IPS DF 19.7 (cell line): ENCODE results near the gene ENTPD3.
A peak's percentile ranks its signal among the peaks of the same experiment; 100 is the strongest.

Source experiments
- DNase-seq: peaks from one replicate; pipeline ENCODE4 v3.0.0-alpha.2; 2013; ENCODE audit warnings: low read depth, low spot score

ENTPD3 gene

DNA sequence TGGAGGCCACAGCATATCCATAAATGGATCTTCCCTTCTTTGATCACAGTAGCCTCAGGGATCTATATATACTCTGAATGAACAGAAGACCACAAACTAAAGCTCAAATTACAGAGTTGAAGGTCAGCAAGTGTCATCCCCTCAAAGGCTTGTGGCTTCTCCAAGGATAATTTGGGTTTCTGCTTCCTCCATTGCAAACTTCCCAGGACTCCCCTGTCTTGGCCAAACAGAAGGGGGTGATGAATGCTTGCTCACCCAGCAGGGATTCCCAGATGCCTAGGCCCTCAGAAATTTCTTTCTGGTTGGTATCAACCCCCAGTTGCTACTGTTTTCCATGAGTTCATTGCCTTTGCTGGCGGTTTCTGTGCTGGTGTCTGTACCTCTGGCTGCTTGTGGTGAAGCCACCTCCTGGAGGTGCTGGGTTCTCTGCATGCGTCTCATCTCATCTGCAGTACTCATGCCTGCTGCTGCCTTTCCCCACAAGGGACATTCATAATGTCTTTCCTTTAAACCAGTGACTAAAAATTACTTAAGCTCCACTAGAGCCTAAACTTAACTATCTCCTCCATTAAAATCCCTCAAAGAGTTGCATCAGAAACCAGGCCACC is 17.7 kb downstream of the ENTPD3 start:
- no peak for DNase-seq

DNA sequence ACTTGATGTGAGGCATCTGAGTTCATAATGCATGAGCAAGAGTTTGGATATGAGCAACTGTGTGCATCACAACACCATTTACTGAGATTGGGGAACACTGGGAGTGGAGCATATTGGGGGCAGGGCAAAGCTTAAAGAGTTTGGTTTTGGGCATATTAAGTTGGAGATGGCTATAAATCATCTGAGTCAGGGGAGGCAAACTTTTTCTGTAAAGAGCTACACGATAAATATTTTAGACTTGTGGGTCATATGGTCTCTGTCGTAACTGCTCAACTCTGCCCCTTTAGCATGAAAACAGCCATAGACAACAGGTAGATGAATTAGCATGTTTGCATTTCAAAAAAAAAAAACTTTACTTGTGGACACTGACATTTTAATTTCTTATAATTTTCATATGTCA is 20.0 kb downstream of the ENTPD3 start:
- no peak for DNase-seq

DNA sequence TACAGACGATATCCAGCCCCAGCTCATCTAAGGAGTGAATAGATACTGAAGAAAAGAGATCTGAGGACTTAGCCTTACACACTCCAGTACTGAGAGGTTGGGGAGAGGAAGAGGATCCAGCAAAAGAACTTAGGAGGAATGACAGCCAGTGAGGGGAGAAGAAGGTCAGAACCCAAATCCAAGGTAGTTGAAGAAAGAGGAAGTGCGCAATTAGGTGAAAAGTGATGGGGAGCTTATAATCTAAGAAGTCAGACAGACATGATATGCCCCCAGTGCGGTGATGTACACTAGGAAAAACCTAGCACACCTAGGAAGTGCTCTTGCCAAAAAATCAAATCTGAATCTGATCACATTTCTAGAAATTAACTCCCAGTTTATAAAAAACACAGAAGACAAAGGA is 20.6 kb downstream of the ENTPD3 start:
- DNase-seq, result no peak

DNA sequence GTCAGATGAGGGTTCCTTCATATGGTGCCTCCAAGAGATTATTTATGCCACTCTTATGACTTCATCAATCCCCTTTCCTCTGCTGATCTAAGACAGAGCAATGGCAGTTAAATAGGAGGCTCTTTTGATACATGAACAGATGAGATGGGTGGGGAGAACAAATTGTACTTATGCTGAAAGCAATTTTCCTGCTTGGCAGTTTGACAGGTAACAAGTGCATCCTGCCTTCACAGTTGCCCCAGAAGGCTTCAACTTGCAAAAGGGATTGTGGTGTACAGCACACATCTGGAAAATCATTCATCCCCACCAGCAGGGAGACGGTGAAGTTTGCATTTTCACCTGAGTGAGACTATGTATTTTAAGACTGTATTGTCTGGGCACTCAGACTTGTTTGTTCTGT is 27.3 kb downstream of the ENTPD3 start:
- DNase-seq, result no peak

DNA sequence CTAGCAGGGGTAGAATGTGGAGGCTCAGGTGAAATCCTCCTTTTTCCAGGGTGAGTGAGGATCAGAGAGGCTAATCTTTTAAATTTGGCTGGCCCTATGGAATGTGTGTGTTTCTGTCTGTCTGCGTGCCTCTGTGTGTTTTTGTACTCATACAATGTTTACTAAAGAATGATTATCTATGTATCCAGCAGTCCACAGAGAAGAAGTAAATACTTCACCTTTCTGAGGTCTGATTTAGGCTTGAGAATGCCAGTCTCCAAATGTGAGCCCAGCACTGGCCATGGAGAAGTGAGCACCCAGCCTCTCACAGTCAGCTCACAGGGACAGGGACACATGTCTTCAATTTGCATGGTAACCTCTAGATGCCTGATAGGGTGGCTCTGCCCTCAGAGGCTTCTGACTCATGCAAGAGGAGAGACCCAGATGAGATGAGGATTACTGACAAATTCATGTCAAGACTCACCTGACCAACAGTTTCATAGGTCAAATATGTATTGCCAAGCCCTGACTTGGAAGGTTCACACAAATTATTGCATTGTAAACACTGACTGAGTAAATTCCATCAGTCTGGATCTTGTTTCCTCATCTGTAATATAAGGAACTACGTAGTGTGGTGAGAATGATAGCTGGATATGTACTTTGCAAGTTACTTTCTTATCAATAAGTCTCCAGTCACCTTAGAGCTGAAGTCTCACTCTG is 31.0 kb downstream of the ENTPD3 start:
- no peak for DNase-seq

DNA sequence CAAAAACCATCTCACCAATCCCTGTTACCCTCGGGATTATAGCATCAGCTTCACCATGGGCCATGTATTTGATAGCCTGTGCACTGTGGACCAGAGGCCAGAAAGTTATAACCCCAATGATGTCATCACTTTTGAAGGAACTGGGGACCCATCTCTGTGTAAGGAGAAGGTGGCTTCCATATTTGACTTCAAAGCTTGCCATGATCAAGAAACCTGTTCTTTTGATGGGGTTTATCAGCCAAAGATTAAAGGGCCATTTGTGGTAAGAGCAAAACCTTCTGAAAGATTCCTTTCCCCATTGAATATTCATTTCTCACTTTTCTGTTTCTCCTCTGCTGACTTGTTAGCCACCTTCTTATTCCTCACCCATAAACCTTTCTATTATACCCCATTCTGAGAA is 35.9 kb downstream of the ENTPD3 start:
- DNase-seq, result no peak

DNA sequence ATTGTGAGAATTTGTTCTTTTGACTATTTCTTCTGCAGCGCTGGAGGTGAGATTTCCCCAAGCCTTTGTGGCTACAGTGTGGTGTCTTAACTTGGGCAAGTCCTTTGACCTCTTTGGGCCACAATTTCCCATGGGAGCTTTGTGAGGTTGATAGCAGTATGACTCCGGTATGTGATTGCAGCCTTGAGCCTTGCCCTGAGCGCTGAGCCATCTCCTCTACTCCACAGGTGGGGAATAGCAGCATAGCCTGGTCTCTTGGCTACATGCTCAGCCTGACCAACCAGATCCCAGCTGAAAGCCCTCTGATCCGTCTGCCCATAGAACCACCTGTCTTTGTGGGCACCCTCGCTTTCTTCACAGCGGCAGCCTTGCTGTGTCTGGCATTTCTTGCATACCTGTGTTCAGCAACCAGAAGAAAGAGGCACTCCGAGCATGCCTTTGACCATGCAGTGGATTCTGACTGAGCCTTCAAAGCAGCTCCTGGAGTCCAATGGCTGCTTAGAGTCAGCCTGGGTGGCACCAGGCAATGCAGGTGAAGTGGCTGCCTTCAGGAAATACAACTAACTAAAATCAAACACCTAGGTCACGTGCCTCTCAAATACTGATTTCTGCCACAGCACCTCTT is 40.2 kb downstream of the ENTPD3 start:
- no peak for DNase-seq

DNA sequence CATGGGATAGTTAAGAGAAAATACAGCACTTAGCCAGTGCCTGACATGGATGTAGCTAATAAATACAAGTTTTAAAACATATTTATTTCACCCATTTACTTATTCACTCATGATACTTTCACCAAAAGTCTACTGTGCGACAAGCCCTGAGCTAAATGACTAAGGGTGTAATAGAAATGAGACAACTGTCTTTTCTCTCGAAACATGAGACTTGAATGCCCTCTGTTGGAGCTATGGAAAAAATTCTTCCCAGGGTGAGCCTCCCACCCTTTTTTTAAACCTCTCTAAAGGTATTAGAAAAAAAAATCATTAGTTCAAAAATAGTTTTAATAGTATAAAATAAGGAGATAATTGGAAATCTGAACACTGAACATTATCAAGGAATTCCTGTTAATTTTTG is 45.8 kb downstream of the ENTPD3 start:
- no peak for DNase-seq

DNA sequence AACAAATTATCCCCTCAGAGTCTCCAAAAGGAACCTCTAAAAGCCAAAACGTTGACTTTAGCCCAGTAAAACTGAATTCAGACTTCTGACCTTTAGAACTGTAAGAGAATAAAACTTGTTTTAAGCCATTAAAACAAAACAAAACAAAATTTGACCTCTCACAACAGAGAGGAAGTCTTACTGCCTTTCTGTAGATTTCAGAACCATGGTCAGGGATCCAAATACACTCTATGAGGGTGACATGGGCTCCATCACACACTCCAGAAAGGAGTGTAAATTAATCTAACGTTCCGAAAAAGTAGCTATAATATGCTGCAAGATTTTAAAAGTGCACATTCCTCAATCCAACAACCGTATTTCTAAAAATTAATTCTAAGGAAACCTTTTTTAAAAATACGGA is 50.9 kb downstream of the ENTPD3 start:
- DNase-seq, result no peak

DNA sequence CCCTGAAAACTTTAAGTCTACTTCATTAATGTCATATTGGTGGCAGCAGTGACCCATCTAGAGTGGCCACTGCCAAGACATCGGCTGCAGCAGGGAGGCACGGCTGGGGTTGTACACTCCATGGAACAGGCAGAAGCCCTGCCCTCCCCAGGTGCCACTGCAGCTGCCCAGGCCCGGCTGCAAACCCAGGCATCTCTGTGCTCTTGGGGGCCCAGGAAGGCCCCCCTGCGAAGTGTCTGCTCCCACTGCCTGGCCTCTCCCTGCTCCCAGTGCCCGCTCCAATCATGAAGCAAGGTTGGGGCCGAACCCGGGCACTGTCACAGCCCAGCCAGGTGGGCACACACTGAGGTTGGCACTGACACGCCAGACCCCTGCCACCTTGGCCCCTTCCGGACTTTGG is 58.1 kb downstream of the ENTPD3 start:
- no peak for DNase-seq

DNA sequence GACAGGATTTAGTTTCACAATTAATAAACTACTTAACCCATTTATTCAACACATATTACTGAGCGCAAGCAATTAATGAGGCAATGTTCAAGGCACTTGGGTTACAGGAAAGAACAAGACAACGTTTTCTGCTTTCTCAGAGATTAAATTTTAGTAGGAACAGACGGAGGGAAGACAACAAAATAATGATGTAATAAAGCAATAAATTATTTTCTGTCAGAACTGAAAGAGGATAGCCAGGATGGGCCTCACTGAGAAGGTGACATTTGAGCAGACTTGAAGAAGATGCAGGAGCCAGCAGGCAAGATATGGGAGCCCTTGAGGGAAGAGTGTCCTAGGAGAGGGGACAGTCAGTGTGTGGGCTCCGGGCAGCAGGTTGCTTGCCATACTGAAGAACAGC is 58.9 kb downstream of the ENTPD3 start:
- DNase-seq, result no peak

DNA sequence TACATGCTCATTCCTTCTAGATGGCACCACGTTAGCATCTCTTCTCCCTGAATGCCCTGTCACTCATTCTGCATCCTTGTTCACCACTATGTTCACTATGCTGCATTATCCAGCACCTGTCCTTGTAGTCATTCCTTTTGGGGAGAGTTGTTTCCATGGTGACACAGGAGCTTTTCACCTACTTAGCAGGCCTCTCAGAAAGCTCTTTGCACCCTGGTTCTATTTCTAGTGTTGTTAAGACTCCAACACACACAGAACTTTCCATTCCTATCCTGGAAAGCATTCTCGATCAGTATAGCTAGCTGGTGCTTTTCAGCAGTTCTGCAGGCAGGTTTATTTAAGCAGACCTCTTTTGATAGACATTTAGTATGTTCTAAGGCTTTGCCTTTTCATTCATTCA is 63.5 kb downstream of the ENTPD3 start:
- DNase-seq, result no peak

DNA sequence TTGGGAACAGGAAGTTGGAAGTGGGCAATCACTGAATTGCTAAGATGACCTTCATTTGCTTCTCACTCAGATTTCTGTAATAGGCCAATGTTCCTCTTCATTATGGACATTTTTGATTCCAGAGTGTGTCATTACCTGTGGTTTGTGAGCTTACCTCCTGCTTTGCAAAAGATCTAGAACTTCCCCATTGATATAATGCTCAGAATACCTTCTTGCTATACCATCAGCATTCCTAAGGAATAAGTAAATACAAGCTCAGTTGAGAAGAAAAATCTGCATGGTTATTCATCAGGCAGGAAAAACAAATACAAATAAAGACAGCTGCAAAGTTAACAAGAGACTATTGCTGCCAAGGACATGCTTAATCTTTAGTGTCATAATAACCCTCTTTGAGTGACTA is 64.6 kb downstream of the ENTPD3 start:
- DNase-seq, result no peak

DNA sequence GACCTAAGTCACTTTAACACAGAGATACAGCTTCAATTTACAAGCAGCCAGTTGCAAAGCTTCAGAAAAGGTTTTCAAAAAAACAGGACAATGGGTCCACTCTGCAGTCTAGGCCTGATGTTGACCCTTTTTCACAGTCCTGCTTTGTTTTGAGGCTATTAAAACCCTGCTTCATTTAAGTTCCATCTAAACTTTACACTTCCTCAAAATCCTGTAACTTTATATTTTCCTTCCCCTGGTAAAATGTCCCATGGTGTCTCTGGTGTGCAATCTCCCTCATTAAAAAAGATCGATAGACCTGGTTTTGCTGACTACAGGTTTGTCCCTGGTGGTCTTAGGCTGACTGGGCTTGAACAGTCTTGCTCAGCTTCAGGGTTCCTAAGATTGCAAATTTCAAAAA is 65.1 kb downstream of the ENTPD3 start:
- no peak for DNase-seq

DNA sequence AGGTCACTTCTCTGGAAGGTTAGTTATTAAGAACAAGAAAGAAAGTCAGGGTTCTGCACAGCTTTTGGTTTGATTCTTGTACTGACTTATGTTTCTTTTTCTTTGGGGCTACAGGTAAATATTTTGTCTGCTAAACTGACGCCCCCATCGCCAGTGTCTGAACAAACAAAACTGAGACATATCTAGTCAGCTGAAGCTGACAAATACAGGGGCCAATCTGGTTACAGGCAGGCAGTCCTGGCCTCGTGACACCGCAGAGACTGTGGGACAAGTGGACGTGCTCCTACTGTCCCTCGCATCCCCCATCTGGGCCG is 65.5 kb downstream of the ENTPD3 start:
- no peak for DNase-seq

DNA sequence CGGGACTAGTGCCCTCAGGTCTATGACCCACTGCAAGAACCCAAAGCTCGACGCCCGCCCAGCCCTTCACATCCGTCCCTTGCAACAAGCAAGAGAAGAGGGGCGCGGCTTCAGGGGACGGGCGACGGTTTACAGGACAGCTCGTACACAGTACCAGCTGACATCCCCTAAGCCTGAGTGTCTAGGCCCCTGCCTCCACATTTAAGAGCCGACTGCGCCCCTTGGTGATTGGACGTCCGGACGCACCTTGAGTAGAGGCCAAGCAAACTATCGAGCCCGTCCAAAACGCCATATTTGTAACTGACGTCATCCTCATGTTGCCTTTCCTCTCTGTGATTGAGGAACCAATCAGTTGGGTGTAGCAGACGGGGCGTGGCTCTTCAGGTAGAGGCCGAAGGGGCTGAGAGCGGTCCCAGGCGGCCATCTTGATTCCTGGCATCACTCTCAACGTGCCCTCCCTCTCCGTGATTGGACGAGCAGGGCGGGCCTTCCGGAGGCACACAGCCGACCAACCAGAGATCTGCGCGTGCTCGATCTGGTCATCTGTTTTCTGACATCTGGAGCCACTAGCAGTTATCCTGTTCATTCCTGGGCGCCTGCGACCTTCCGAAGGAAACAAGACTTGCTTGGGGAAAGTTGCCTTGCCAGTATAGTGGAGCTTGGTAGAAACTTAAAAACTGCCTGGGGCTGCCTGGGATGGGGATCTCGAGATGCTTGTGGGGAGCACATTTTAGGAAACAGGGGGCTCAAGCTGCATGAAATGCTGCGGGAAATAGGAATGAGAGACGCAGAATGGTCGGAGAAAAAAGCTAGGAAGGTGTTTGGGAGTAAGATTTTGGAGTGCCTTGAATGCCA is 66.1 kb downstream of the ENTPD3 start:
- peak; percentile 97 for DNase-seq

DNA sequence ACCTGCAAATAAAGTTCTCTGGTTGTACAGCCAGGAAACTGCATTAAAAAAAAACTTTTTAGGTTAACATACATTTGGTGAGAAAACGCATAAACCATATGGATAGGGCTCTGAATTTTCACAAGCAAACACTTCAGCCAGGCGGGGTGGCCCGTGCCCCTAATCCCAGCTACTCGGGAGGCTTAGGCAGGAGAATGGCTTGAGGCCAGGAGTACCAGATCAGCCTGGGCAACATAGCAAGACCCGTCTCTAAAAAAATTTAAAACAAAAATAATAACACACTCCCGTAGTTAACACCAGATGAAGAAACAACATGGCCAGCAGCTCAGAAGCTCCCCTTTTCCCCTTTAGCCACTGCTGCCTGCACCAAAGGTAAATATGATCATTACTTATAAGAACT is 66.9 kb downstream of the ENTPD3 start:
- DNase-seq, result no peak

DNA sequence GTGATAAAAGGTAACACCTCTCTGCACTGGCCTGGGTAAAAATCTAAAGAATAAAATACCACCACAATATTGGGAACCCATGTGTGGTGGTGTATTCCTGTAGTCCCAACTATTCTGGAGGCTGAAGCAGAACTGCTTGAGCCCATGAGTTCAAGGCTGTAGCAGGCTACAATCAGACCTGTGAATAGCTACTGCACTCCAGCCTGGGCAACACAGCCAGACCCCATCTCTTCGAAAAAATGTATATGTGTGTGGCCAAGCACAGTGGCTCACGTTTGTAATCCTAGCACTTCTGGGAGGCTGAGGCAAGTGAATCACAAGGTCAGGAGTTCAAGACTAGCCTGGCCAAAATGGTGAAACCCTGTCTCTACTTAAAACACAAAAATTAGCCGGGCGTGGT is 68.3 kb downstream of the ENTPD3 start:
- no peak for DNase-seq

DNA sequence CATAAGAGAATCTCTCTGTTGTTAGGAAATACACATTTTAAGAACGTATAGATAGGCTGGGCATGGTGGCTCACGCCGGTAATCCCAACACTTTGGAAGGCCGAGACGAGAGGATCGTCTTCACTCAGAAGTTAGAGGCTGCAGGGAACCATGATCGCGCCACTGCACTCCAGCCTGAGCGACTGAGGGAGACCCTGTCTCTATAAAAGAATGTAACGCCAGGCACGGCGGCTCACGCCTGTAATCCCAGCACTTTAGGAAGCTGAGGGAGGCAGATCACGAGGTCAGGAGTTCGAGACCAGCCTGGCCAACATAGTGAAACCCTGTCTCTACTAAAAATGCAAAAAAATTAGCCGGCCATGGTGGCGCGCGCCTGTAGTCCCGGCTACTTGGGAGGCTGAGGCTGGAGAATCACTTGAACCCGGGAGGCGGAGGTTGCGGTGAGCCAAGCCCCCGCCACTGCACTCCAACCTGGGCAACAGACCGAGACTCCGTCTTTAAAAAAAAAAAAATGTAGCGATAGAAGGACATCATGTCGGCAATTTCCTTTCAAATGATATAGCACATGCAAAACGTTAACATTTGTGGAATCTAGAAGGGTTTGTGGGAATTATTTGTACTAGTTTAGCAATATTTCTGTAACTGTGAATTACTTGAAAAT is 69.4 kb downstream of the ENTPD3 start:
- DNase-seq, result no peak

DNA sequence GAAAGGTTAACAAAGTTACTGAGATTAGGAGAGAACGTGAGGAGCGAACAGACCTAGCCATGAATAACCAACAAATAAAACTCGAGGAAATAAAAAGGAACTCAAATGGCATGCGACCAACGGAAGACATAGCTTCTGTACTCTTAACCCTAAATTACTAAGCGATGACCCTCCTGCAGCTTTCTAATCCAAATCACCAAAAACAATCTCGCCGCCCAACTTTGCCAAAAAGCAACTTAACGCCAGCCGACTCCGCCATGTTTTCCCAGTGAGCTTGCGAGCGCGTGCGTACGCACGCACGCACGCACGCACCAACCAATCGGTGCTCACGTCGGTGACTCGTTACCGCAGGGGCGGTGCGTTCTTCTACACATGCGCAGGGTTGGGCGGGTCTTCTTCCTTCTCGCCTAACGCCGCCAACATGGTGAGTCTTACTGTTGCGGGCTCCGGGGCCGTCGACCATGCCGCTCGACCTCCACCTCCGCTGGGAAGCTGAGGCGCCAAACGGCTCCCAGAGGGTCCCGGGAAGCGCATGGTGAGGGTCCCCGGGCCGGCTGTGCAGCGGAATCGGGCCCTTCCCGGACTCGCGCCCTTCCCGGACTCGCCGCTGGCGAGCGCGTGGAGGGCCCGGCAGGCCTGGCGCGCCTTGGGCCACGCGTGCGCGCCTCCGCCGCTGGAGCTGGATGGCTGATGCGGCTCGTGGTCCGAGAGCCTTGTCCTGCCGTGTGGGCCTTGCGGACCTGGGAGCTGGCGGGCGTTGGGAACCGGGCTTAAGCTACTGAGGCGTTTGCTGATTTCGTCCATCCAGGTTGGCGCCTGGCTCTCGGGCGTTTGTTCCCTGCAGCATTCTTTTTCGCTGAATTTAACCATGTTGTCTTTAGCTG is 70.2 kb downstream of the ENTPD3 start, which contains the start of gene RPL14:
RPL14 (plus strand) TSS at position 400 of the 884 bp plus-strand sequence; CDS start at position 533, 133 bp downstream.
- peak; percentile 82 for DNase-seq

DNA sequence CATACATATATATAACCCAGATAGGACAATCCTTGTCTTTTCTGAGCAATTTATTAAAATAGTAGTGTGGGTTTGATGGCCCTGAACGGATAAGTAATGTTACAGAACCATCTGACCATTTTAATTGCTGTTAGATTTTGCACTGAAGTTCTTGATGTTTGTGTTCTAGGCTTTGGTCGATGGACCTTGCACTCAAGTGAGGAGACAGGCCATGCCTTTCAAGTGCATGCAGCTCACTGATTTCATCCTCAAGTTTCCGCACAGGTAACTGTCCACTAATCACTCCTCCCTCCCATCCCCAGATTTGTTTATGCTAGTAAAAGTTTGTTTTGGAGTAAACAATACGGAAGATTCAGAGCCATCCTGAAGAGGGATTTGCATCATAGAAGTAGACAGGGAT is 71.5 kb downstream of the ENTPD3 start:
- no peak for DNase-seq
